NAMALWA (cell line): ENCODE data around the gene PDLIM5.

Source experiments
- DNase-seq: peaks from one replicate; pipeline ENCODE4 v3.0.0-alpha.2; 2015; ENCODE audit warnings: low spot score

PDLIM5 gene

GRCh38 chr4:94426783-94427182 lies 25.0 kb upstream of the PDLIM5 start:
- no peak for DNase-seq

GRCh38 chr4:94428884-94429283 lies 22.9 kb upstream of the PDLIM5 start:
- no peak for DNase-seq

DNA sequence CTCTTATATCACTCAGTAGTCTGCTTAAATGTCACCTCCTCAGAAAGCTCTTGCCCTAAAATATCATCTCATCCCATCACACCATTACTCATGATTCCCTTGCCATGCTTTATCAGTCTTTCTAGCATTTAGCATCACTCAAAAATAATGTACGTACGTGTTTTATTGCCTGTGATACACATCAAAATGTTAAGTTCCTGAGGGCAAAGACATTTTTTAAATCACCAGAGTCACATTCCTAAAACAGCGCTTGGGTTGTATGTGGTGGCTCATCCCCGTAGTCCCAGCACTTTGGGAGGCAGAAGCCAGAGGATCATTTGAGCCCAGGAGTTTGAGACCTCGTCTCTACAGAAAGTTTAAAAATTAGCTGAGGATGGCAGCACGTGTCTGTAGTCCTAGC lies 21.3 kb upstream of the PDLIM5 start:
- DNase-seq: no peak

DNA sequence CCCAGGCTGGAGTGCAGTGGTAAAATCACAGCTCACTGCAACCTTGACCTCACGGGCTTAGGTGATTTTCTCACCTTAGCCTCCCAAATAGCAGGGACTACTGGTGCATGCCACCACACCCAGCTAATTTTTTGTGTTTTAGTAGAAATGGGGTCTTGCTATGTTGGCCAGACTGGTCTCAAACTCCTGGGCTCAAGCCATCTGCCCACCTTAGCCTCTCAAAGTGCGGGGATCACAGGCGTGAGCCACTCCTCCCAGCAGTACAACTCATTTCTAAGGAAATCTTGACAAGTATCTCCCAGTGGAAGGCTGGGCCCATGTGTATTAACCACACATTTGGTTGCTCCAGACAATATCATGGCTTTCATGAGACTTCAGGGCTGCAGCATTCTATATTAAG lies 20.4 kb upstream of the PDLIM5 start:
- no peak for DNase-seq

- no peak for DNase-seq
Measured at GRCh38 chr4:94434505-94434904, 17.2 kb upstream of the PDLIM5 start.

DNA sequence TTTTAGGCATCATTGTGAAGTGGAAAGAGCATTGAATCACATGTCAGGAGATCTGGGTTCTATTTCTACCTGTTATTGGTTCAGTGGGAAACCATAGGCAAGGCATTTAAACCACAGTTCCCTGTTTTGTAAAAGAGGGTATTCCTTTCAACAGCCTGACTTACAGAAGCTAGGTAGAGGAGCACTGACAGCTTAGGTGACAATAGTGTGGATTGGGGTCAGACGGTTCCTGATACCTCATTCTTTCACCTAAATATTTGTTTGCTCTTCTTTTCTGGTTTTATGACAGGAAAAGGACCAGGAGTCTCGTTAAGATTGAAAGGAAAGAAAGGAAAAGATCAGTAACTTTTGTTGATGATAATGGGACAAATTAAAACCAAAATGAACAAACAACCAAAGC lies 15.9 kb upstream of the PDLIM5 start:
- DNase-seq: no peak

DNA sequence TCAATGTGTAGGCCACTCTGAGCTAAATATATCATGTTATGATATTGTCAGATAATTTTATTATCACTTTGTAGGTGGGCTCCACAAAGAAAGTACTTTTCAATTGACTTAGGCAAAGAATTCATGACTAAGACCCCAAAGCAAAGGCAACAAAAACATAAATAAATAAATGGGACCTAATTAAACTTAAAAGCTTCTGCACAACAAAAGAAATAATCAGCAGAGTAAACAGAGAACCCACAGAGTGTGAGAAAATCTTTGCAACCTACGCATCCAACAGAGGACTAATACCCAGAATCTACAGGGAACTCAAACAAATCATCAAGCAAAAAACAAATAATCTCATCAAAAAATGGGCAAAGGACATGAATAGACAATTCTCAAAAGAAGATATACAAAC lies 15.2 kb upstream of the PDLIM5 start:
- no peak for DNase-seq

- no peak for DNase-seq
Measured at GRCh38 chr4:94439606-94440005, 12.1 kb upstream of the PDLIM5 start.

GRCh38 chr4:94441838-94442237 lies 9.9 kb upstream of the PDLIM5 start:
- no peak for DNase-seq

GRCh38 chr4:94442251-94442650 lies 9.5 kb upstream of the PDLIM5 start:
- no peak for DNase-seq

- DNase-seq: no peak
Measured at GRCh38 chr4:94446386-94446785, 5.4 kb upstream of the PDLIM5 start.

DNA sequence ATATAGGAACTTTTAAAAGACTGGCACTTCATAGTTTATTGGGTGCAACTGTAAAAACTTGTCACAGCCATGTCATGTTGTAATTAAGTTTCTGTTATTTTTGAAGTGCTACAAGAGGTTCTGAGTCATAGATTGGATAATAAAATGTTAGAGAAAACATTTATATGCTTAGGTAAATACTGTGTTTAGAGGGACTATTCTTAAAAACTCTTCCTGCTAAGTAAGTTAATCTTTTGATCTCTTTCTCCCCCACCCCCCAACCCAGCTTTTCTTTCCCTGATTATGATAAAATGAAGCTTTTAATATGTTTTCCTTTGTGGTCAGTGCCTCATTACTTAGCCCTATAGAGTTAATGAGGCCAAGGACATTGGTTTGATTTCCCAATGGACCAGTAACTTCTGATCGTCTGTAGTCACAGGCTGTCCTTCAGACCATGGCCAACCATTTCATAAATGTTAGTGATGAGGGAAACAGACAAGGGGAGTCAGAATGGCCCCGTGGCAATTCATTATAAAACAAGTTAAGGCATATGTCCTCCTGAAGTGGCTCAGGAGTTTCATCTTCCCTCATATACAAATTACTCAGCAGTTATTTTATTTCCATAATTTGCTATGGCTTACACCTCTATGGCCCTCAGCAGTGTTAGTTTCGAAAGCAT lies 3.9 kb upstream of the PDLIM5 start:
- no peak for DNase-seq

GRCh38 chr4:94448815-94449375 lies 2.8 kb upstream of the PDLIM5 start:
- DNase-seq: no peak

- DNase-seq: no peak
Measured at GRCh38 chr4:94451051-94451694, 569 bp upstream of the PDLIM5 start.

DNA sequence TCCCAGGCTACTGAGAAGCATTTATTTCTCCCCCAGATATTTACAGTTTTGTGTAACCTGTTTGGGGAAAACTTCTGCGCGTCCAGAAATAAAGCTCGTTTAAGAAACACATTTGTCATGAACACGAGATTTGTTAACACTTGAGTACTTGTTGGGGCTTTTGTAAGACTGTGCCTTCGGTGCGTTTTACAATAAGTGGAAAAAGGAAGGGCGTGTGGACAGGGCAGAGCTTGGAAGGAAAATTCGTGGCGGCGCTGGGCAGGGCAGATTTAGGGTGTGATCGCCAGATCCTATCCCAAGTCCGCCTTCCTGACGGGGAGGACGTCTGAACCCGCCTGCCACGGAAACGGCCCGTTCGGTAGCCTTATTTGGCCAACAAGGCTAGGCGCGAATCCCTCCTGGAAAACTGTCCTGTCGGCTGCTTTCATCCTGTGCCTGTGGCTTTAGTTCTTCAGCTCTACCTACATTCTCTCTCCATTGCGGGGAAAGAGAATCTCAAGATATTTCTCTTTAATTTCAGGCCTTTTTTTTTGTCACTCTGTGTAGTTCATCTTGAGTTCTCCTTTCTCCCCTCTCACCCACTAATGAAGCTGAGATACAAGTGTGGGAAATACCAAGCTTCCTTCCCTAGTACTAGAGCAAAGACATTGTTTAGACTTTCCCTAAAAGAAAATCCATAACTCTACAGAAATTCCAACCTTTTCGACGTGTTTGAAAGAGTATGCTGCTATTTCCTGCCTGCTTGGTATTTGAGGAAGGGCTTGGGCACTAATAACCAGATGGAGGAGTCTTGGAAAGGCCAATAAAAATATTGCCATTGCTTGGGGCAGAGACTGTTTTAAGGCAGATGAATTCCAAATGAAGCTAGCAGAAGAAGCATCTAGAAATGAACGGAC lies 982 bp downstream of the PDLIM5 start:
- DNase-seq: peak; percentile 25

DNA sequence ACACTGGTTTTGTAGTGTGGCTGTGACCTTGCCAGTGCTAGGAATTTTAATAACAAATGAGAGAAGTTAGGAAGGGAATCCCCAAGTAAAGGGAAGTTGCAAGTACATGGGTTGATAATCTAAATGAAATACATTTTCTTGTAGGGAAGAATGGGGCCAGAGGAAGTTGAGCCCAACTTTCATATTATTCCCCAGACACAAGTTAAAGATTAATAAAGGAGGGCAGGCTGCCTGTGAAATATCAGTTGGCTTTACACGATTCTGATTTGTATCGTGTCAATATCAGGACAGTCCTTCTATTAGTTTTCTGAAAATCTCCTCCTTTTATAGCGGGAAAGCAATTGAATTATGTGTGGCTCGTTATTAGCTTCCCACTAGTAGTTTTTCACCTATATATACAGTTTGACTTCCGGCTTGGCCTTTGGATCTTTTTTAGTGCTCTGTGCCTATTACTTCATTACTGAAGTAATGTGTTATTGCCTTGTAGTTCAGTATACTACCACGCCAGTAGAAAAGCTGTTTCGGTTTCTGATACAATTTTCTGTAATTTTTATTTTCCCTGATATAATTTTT lies 1.7 kb downstream of the PDLIM5 start:
- no peak for DNase-seq

- no peak for DNase-seq
Measured at GRCh38 chr4:94454405-94454804, 2.7 kb downstream of the PDLIM5 start.

DNA sequence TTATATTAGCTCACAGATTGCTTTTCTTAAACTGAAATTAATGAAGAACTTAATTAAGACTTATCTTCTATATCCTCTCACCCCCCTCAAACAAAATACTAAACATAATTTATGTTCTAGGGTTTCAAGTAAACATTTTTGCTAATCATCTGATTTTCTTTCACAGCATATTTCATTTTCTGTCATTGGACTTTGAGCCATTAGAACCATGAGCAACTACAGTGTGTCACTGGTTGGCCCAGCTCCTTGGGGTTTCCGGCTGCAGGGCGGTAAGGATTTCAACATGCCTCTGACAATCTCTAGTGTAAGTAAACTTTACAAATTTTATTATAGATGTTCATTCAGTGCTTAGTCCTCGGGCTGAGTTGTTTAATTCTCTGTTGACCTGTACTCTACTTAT lies 3.3 kb downstream of the PDLIM5 start:
- DNase-seq: no peak

- DNase-seq: no peak
Measured at GRCh38 chr4:94457692-94458106, 6.0 kb downstream of the PDLIM5 start.

- DNase-seq: no peak
Measured at GRCh38 chr4:94458682-94459081, 6.9 kb downstream of the PDLIM5 start.

DNA sequence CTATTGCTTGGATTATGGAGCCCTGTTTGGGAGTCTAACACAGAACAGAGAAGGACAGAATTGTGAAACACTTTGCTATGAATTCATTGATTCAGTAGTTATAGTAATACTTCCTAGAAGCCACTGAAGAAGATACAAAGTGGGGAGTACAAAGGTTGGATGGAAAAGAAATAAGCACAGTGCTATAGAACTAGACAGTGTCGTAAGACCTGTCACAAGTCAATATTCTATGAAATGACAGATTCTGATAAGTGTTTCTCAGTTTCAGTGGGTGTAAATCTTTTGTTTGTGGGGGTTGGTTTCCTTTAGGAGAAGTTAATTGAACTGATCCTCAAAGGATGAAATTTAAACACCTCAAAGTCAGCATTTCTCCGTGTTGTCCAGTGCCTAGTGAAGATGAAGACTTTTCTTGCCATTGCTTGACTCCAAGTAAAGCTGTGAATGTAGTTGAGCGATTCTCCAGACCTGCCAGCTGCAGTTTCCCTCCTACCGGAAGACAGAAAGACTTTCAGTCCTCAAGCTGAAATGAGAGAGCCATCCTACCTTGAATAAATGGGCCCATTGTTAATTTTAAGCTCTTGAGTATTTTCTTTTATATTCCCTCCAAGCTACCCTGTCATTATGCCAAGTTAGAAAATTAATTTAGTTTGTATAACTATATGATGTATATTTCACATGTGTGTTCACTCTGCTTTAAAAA lies 7.9 kb downstream of the PDLIM5 start:
- no peak for DNase-seq

DNA sequence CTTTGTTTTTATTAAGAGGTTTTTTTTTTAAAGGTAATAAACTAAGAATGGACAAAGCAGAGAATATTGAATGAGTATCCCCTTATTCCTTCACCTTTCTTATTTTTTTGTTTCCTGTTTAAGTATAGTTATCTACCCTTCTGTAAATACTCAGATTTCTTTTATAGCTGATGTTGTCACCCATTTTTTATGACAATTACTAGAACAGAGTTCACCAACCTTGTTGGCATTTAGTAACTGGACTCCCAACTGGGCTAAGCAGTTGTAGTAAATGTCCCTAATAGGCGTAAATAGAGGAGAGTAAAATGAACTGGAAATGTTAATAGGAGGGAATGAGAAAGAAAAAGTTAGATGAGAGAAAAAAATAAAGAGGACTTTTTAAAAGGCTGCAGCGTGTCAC lies 9.8 kb downstream of the PDLIM5 start:
- DNase-seq: no peak
